Glomerular visceral epithelial cell (primary cell): Measurements from ENCODE around the gene CDHR3.

Experiments
- DNase-seq: peaks from one replicate; pipeline ENCODE4 v3.0.0-alpha.2; 2016; ENCODE audit errors: extremely low spot score

Gene CDHR3

DNA sequence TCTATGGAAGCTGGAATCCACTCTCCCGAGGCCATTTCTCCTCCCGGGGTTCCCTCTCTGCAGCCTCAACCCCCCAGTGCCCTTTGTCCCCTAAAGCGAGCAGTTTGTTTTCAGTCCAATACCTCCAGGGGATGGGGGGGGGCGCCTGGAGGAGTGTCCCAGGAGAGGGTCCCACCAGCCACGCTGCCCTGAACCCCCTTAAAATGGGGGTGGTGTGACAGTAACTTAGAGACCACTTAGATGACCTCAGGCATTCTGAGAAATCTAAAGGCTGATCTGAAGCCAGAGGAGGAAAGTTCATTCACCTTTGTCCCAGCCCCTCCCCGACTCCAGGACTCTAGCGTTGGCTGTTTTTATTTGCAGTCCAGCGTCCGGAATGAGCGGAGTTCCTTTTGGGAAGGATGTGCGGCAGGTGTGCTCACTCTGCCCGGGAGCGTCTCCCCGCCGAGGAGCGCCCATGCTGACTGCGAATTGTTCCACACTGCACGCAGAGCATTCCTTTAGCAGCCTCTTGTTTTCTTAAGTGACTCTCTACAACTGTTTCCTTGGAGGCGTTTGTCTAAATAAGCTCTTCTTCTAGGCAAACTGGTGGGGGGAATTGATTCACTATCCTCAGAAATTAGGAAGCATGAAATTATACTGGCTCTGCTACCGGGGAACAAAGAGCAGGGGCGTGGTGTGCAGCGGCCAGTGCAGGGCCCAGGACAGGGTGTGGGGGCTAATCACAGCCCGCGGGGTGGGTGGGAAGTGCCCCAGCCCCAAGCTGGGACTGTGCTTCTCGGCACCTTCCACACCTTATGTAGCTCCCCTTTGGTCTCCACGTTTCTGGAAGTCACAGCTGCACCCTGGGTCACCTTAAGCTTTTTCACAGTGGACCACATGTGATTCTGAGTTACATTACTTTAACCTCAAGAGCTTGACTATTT, 102.8 kb downstream of the CDHR3 start:
- DNase-seq = no peak

DNA sequence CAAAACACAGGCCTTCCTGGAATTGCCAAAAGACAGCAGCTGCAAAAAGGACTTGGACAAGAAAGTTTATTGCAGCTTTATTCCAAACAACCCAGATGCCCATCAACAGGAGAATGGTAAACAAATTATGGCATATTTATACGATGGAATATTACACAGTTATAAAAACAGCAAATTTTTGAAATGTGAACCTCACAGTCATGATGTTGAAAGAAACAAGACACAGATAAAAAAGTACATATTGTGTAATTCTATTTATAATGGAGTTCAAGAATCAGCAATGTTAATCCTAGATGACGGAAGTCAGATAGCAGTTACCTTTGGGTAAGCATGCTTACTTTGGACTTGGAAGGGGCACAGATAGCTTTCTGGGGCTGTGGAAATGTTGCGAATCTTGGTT, 104.6 kb downstream of the CDHR3 start:
- DNase-seq = no peak

DNA sequence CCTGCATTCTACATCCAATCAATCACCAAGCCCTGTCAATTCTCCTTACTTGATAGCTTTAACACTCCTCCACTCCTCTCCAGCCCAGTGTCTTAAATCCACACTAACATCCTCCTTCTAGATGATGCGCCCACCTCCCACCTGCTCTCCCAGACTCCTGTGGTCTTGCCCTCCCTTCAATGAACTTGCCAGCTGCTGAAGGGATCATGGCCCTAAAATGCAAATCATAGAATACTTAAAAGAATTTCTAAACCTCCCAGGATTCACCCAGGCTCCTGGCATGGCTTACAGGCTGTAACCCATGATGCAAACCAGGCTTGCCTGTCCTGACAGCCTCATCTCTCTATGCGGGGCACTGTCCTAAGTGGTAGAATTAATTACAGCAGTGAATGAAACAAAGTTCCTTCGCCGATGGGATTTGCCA, 105.5 kb downstream of the CDHR3 start:
- DNase-seq = no peak

GRCh38 chr7:106068986-106069385, 105.9 kb downstream of the CDHR3 start:
- DNase-seq = peak; percentile 8

GRCh38 chr7:106069471-106070200, 106.6 kb downstream of the CDHR3 start:
- DNase-seq = no peak

DNA sequence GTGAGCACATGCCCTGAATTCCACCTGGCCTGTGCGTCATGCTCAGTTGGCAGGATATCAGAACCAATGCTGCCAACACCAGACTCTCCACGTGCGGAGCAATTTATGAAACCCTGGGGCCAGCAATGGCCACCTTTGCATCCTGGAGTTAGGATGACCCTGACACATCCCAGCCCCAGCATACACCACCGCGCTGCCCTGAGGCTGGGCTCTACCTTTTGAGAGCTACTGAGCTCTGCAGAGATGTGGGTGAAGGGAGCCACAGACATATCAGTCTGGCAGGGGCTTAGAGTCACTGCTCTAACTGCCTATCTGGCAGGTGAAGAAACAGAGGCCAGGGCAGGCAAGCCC, 107.1 kb downstream of the CDHR3 start:
- peak; percentile 26 for DNase-seq

DNA sequence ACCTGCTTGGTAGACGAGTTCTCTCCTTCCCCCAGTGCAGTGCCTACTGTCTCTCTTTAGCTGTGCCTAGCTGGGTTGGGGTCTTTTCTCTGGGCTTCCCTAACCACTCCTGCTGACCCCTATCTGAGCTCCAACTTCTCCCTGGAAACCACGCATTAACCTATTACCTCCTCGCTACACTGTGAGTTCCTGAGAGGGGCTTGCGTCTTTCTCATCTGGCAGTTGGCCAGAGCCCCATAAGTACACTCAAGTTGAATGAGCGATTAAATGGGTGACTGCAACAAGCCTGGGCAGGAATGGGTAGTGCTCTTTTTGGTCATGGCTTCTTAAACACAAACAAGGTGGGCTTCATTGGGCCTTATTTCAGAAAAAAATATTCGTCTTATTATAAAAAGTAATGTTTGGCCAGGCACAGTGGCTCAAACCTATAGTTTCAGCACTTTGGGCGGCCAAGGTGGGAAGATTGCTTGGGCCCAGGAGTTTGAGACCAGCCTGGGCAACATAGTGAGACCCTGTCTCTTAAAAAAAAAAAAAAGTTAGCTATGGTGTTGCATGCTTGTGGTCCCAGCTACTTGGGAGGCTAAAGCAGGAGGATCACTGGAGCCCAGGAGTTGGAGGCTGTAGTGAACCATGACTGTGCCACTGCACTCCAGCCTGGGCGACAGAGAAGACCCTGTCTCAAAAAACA, 107.6 kb downstream of the CDHR3 start:
- DNase-seq = no peak

GRCh38 chr7:106071356-106071998, 108.4 kb downstream of the CDHR3 start:
- DNase-seq = no peak

GRCh38 chr7:106071999-106072714, 109.1 kb downstream of the CDHR3 start:
- DNase-seq = no peak

GRCh38 chr7:106072715-106073091, 109.6 kb downstream of the CDHR3 start:
- no peak for DNase-seq

DNA sequence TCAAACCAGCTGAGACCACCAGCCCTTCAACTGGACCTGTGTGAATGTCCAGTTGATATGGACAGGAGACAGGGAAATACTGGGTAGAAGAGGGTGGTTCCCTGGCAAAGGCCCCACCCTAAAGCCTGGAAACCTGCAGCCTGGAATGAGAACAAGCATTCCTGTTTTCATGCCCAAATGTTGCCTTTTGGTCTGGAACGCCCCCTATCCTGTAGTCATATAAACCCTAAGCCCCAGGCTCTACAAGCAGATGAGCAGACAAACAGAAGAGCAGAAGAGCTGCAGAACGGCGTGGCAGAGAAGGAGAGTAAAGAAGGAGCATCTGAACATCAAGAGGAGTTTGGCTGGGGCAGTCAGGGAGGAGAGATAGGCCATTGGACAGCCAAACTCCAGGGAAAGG, 110.6 kb downstream of the CDHR3 start:
- DNase-seq = no peak

DNA sequence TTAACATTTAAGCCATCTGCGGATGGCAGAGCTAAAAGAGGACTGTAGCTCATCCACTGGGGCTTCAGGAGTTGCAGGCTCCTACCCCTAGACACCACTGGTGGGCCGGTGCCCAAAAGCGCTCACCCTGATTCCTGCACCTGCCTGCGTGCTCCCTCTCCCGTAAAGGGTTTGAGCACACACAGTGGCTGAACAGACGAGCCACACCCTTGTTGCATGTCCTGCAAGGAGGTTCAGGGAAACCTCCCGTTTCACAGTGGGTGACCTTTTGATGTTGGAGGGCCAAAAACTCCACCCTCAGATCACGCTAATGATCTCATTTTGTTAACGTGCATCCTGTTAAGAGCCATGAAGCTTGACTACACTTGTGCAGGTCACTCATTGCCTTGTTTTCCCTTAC, 111.2 kb downstream of the CDHR3 start:
- DNase-seq = no peak

DNA sequence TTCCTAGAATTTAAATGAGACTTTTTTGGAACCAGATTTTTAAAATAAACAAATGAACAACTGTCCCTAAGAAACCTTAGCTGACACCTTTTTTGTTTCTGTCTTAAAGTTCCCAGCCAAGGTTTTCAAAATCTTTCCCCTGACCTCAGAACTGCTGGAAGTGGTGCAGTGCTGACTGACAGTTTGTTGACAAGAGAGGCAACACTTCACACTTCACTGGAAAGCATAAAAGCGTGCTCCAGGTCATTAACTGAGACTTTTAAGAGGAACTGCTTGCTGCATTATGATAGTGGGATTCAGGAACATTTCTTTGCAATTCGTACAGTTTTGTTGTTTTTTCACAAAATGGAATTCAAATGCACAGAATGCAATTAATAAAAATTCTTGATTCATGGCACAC, 112.9 kb downstream of the CDHR3 start:
- no peak for DNase-seq

DNA sequence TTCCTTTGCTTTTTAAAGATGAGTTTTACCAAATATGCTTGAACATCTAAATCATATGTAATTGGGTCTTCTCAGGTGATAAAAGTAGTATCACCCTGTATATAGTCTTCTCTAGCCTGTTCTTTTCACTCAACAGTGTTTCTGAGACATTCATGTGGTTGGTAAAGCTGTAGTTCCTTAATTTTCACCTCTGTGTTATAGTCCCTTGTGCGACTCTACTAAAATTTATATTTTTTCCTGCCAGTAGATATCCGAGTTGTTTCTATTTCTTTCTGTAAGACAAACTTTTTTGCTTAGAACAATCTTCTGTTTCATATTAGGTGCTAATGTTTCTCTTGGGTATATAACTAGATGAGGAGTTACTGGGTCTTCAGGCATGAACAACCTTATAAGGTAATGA, 113.5 kb downstream of the CDHR3 start:
- no peak for DNase-seq

GRCh38 chr7:106080300-106080987, 117.4 kb downstream of the CDHR3 start:
- no peak for DNase-seq

DNA sequence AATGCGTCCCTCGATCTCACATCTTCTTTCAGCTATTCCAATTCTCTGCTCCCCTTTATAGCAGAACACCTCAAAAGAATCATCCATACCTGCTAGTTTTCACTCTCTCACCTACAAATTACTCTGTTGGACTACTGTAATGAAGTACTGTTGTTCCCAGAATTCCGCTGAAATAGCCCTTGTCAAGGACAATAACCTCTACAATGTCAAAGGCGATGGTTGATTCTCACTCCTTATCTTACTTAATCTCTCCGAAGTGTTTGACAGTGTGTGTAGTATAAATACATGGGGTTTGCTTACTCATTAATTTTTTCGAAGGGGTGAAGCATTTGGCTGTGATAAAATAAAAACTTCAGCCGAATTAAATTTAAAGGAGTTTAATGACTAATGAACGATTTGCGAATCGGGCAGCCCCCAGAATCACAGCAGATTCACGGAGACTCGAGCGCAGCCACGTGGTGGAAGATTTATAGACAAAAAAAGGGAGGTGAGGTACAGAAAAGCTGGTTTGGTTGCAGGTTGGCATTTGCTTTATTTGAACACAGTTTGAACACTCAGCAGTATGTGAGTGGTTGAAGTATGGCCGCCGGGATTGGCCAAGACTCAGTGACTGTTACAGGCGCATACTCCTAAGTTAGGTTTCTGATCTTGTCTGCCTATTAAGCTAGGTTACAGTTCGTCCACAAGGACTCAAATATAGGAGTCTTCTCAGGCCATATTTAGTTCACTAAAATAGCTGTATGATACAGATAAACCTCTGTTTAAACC, 119.2 kb downstream of the CDHR3 start:
- no peak for DNase-seq
